ENCODE measurements around the gene HK1.

HK1 gene

DNA sequence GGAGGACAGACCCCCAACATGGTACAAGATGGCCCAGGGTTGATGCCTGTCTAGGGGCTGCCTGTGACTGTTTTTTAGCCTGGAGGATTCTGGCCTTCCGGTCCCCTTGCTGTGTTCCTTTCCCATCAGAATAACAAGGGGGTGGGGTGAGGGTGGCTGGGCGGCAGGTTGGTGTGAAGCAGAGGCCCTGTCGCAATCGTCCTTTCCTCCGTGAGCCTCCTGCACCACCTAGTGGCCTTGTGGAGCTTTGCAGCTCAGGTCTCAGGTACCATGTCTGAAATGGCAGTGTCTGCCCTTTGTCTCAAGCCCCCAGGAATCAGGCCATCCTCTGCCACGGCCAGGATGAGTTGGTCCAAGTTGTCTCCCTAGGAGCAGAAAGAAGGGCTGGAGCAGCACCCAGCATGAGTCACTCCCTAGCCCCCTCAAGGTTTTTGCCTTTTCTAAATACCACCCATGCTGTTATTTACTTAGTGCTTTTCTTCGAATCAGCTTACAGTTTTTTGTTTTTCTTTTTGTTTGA lies 114.2 kb downstream of the HK1 start (continued):
- no peak for TF ChIP-seq FEZF1 (tag by site-specific recombination; IDR thresholded peaks at IDR 0.05)
- TF ChIP-seq ZNF266 (tag by site-specific recombination; IDR thresholded peaks at IDR 0.05; ENCODE audit: low read depth): no peak
- TF ChIP-seq ZBTB21 (tag by site-specific recombination; IDR thresholded peaks at IDR 0.05): 0 out of 2 replicates have a peak, but pooled peaks have one; percentile 16
- 0 out of 2 replicates have a peak, but pooled peaks have one; percentile 13 for TF ChIP-seq ZFHX2 (tag by site-specific recombination; conservative IDR thresholded peaks at IDR 0.05)
- TF ChIP-seq KLF16 (tag by site-specific recombination; IDR thresholded peaks at IDR 0.05): 0 out of 2 replicates have a peak, but pooled peaks have one; percentile 40
- TF ChIP-seq ZNF19 (tag by site-specific recombination; IDR thresholded peaks at IDR 0.05; ENCODE audit: low read depth): no peak
- peak; percentile 65; the same call in 1 of the 2 replicates for TF ChIP-seq KLF9 (tag by site-specific recombination; IDR thresholded peaks at IDR 0.05; ENCODE audit: low read depth)
- 0 out of 2 replicates have a peak, but pooled peaks have one; percentile 9 for TF ChIP-seq GLIS1 (tag by site-specific recombination; IDR thresholded peaks at IDR 0.05)
- TF ChIP-seq ZNF114 (tag by site-specific recombination; IDR thresholded peaks at IDR 0.05): no peak
- TF ChIP-seq, protein P1, sequence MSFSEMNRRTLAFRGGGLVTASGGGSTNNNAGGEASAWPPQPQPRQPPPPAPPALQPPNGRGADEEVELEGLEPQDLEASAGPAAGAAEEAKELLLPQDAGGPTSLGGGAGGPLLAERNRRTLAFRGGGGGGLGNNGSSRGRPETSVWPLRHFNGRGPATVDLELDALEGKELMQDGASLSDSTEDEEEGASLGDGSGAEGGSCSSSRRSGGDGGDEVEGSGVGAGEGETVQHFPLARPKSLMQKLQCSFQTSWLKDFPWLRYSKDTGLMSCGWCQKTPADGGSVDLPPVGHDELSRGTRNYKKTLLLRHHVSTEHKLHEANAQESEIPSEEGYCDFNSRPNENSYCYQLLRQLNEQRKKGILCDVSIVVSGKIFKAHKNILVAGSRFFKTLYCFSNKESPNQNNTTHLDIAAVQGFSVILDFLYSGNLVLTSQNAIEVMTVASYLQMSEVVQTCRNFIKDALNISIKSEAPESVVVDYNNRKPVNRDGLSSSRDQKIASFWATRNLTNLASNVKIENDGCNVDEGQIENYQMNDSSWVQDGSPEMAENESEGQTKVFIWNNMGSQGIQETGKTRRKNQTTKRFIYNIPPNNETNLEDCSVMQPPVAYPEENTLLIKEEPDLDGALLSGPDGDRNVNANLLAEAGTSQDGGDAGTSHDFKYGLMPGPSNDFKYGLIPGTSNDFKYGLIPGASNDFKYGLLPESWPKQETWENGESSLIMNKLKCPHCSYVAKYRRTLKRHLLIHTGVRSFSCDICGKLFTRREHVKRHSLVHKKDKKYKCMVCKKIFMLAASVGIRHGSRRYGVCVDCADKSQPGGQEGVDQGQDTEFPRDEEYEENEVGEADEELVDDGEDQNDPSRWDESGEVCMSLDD (tag by site-specific recombination; IDR thresholded peaks at IDR 0.05): no peak
- TF ChIP-seq, protein P2, sequence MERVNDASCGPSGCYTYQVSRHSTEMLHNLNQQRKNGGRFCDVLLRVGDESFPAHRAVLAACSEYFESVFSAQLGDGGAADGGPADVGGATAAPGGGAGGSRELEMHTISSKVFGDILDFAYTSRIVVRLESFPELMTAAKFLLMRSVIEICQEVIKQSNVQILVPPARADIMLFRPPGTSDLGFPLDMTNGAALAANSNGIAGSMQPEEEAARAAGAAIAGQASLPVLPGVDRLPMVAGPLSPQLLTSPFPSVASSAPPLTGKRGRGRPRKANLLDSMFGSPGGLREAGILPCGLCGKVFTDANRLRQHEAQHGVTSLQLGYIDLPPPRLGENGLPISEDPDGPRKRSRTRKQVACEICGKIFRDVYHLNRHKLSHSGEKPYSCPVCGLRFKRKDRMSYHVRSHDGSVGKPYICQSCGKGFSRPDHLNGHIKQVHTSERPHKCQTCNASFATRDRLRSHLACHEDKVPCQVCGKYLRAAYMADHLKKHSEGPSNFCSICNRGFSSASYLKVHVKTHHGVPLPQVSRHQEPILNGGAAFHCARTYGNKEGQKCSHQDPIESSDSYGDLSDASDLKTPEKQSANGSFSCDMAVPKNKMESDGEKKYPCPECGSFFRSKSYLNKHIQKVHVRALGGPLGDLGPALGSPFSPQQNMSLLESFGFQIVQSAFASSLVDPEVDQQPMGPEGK (tag by site-specific recombination; IDR thresholded peaks at IDR 0.05): peak; percentile 71; the same call in 1 of the 2 replicates
- TF ChIP-seq KLF8 (tag by site-specific recombination; IDR thresholded peaks at IDR 0.05): peak; percentile 56
- peak; percentile 33; the same call in 1 of the 2 replicates for TF ChIP-seq ZNF561 (tag by site-specific recombination; IDR thresholded peaks at IDR 0.05; ENCODE audit: borderline replicate concordance)
- no peak for TF ChIP-seq ZNF792 (tag by site-specific recombination; IDR thresholded peaks at IDR 0.05)
- peak; percentile 79; the same call in 1 of the 2 replicates for TF ChIP-seq ZNF2 (tag by site-specific recombination; IDR thresholded peaks at IDR 0.05)
- TF ChIP-seq ZBTB17 (tag by site-specific recombination; IDR thresholded peaks at IDR 0.05): peak; percentile 42; the same call in 1 of the 2 replicates
- TF ChIP-seq KLF7 (tag by site-specific recombination; IDR thresholded peaks at IDR 0.05; ENCODE audit: borderline replicate concordance): 0 out of 2 replicates have a peak, but pooled peaks have one; percentile 48
- TF ChIP-seq ZNF23 (tag by site-specific recombination; IDR thresholded peaks at IDR 0.05; ENCODE audit: borderline replicate concordance): no peak
- TF ChIP-seq ZXDB (tag by site-specific recombination; IDR thresholded peaks at IDR 0.05): no peak
- peak; percentile 79; the same call in 1 of the 2 replicates for TF ChIP-seq ZNF660 (tag by site-specific recombination; IDR thresholded peaks at IDR 0.05)
- peak; percentile 97 for TF ChIP-seq ZNF654 (tag by site-specific recombination; IDR thresholded peaks at IDR 0.05; ENCODE audit: low read depth)
- no peak for TF ChIP-seq ZNF174 (tag by site-specific recombination; IDR thresholded peaks at IDR 0.05)
- TF ChIP-seq MYNN (tag by site-specific recombination; IDR thresholded peaks at IDR 0.05; ENCODE audit: borderline replicate concordance): no peak

DNA sequence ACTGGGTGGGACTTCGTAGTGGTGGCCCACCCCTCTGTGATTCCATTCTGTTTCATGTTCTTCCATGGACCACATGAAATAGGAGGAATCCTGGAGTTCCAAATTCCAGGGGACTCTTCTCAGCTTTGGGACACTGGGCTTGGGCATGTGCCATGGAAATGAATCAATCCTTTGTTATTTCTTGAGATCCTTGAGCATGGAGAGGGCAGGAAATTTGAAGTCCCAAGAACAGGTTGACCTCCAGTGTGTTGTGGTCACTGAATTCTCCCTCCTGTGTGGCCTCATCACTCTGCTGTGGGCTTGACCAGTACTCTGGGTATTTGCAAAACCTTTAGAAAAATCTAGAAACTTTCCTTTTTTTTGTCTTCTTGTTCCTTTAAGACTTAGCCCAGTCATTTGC lies 115.7 kb downstream of the HK1 start:
- Histone ChIP-seq H3K36me3 (ENCODE audit: control insufficient read depth in 2 of 2, insufficient read depth in 1 of 2, low read length in 2 of 2) (peaks cover 4 to 66% of the 10 kb centered on the region in 2 experiments), H3K4me3 (ENCODE audit: low read depth, low read length) (no peak overlapping the region), H3K27ac (ENCODE audit: extremely low read depth, low read depth, low read length) (no peak overlapping the region), H3K9me3 (ENCODE audit: control insufficient read depth, insufficient read depth, low read depth, low read length) (no peaks in the 10 kb centered on the region), H3K4me1 (ENCODE audit: control insufficient read depth, insufficient read depth, low read length) (no peaks in the 10 kb centered on the region)
- TF ChIP-seq HOXD13 (CRISPR knock-in tag; IDR thresholded peaks at IDR 0.05; ENCODE audit: borderline replicate concordance) (no peak), EGR2 (tag by site-specific recombination; IDR thresholded peaks at IDR 0.05; ENCODE audit: low read depth) (no peak), ZNF214 (tag by site-specific recombination; IDR thresholded peaks at IDR 0.05; ENCODE audit: borderline replicate concordance) (no peak), ZNF843 (tag by site-specific recombination; IDR thresholded peaks at IDR 0.05) (no peak)
- POLR2A ChIA-PET: no interaction called here
- CTCF ChIA-PET: interaction anchor here (0.6 to 7.8 kb wide), 8 partner anchors 9 to 335 kb away, joined by 3 to 147 read pairs (median 4); partner anchors contain the start of gene HK1

Measured in HEK293 (cell line).